Measurements from ENCODE around the gene PDE4D.

Gene PDE4D

GRCh38 chr5:59158637-59159391 lies 734.7 kb downstream of the PDE4D start:
- Histone ChIP-seq H3K9ac (ENCODE audit: low read depth, low read length) (no peak overlapping the region), H3K36me3 (ENCODE audit: insufficient read depth, low read length) (no peaks in the 10 kb centered on the region), H3K4me1 (ENCODE audit: insufficient read depth, low read length) (no peaks in the 10 kb centered on the region), H3K9me3 (ENCODE audit: control insufficient read depth, insufficient read depth, low read length) (no peaks in the 10 kb centered on the region)

- H3K4me1 ChIP-seq (ENCODE audit: insufficient read depth, low read length) = no peaks in the 10 kb centered on the region
- no peaks in the 10 kb centered on the region for H3K9me3 ChIP-seq (ENCODE audit: control insufficient read depth, insufficient read depth, low read length)
- no peak overlapping the region for H3K9ac ChIP-seq (ENCODE audit: low read depth, low read length)
- no peaks in the 10 kb centered on the region for H3K36me3 ChIP-seq (ENCODE audit: insufficient read depth, low read length)
Measured at GRCh38 chr5:59158165-59158564, 735.4 kb downstream of the PDE4D start.

GRCh38 chr5:59157068-59157467 lies 736.5 kb downstream of the PDE4D start:
- H3K36me3 ChIP-seq (ENCODE audit: insufficient read depth, low read length) = no peaks in the 10 kb centered on the region
- H3K9ac ChIP-seq (ENCODE audit: low read depth, low read length) = no peak overlapping the region
- H3K4me1 ChIP-seq (ENCODE audit: insufficient read depth, low read length) = no peaks in the 10 kb centered on the region
- H3K9me3 ChIP-seq (ENCODE audit: control insufficient read depth, insufficient read depth, low read length) = no peaks in the 10 kb centered on the region

GRCh38 chr5:59152701-59153245 lies 740.8 kb downstream of the PDE4D start:
- H3K36me3 ChIP-seq (ENCODE audit: insufficient read depth, low read length) = no peaks in the 10 kb centered on the region
- H3K9ac ChIP-seq (ENCODE audit: low read depth, low read length) = no peak overlapping the region
- H3K4me1 ChIP-seq (ENCODE audit: insufficient read depth, low read length) = peaks cover 9% of the 10 kb centered on the region; the same call in 1 of the 2 replicates
- H3K9me3 ChIP-seq (ENCODE audit: control insufficient read depth, insufficient read depth, low read length) = no peaks in the 10 kb centered on the region

GRCh38 chr5:59151162-59151889 lies 742.2 kb downstream of the PDE4D start:
- Histone ChIP-seq H3K4me1 (ENCODE audit: insufficient read depth, low read length) (peaks cover 9% of the 10 kb centered on the region; the same call in 1 of the 2 replicates), H3K9me3 (ENCODE audit: control insufficient read depth, insufficient read depth, low read length) (0 out of 2 replicates have a peak, but pooled peaks cover 3% of the 10 kb centered on the region), H3K36me3 (ENCODE audit: insufficient read depth, low read length) (no peaks in the 10 kb centered on the region), H3K9ac (ENCODE audit: low read depth, low read length) (no peak overlapping the region)

GRCh38 chr5:59149827-59150226 lies 743.7 kb downstream of the PDE4D start:
- no peak overlapping the region for H3K9ac ChIP-seq (ENCODE audit: low read depth, low read length)
- no peaks in the 10 kb centered on the region for H3K36me3 ChIP-seq (ENCODE audit: insufficient read depth, low read length)
- H3K4me1 ChIP-seq (ENCODE audit: insufficient read depth, low read length) = peaks cover 9% of the 10 kb centered on the region; the same call in 1 of the 2 replicates
- 0 out of 2 replicates have a peak, but pooled peaks cover 3% of the 10 kb centered on the region for H3K9me3 ChIP-seq (ENCODE audit: control insufficient read depth, insufficient read depth, low read length)

- no peak overlapping the region for H3K9ac ChIP-seq (ENCODE audit: low read depth, low read length)
- H3K4me1 ChIP-seq (ENCODE audit: insufficient read depth, low read length) = peaks cover 9% of the 10 kb centered on the region; the same call in 1 of the 2 replicates
Measured at GRCh38 chr5:59149271-59149670, 744.3 kb downstream of the PDE4D start.

GRCh38 chr5:59146729-59147128 lies 746.8 kb downstream of the PDE4D start:
- Histone ChIP-seq H3K9ac (ENCODE audit: low read depth, low read length) (no peak overlapping the region), H3K36me3 (ENCODE audit: insufficient read depth, low read length) (no peaks in the 10 kb centered on the region), H3K9me3 (ENCODE audit: control insufficient read depth, insufficient read depth, low read length) (0 out of 2 replicates have a peak, but pooled peaks cover 3% of the 10 kb centered on the region), H3K4me1 (ENCODE audit: insufficient read depth, low read length) (peaks cover 9% of the 10 kb centered on the region; the same call in 1 of the 2 replicates)

More at GRCh38 chr5:59149271-59149670, 744.3 kb downstream of the PDE4D start:
- H3K9me3 ChIP-seq (ENCODE audit: control insufficient read depth, insufficient read depth, low read length) = 0 out of 2 replicates have a peak, but pooled peaks cover 3% of the 10 kb centered on the region
- no peaks in the 10 kb centered on the region for H3K36me3 ChIP-seq (ENCODE audit: insufficient read depth, low read length)

- Histone ChIP-seq H3K9me3 (ENCODE audit: control insufficient read depth, insufficient read depth, low read length) (0 out of 2 replicates have a peak, but pooled peaks cover 3% of the 10 kb centered on the region), H3K36me3 (ENCODE audit: insufficient read depth, low read length) (no peaks in the 10 kb centered on the region), H3K9ac (ENCODE audit: low read depth, low read length) (no peak overlapping the region), H3K4me1 (ENCODE audit: insufficient read depth, low read length) (no peaks in the 10 kb centered on the region)
Measured at GRCh38 chr5:59143926-59144333, 749.6 kb downstream of the PDE4D start.

GRCh38 chr5:59142927-59143326 lies 750.6 kb downstream of the PDE4D start:
- Histone ChIP-seq H3K9ac (ENCODE audit: low read depth, low read length) (no peak overlapping the region), H3K36me3 (ENCODE audit: insufficient read depth, low read length) (no peaks in the 10 kb centered on the region), H3K9me3 (ENCODE audit: control insufficient read depth, insufficient read depth, low read length) (0 out of 2 replicates have a peak, but pooled peaks cover 3% of the 10 kb centered on the region), H3K4me1 (ENCODE audit: insufficient read depth, low read length) (no peaks in the 10 kb centered on the region)

- H3K9ac ChIP-seq (ENCODE audit: low read depth, low read length) = no peak overlapping the region
- 0 out of 2 replicates have a peak, but pooled peaks cover 3% of the 10 kb centered on the region for H3K9me3 ChIP-seq (ENCODE audit: control insufficient read depth, insufficient read depth, low read length)
- H3K4me1 ChIP-seq (ENCODE audit: insufficient read depth, low read length) = no peaks in the 10 kb centered on the region
- no peaks in the 10 kb centered on the region for H3K36me3 ChIP-seq (ENCODE audit: insufficient read depth, low read length)
Measured at GRCh38 chr5:59142138-59142537, 751.4 kb downstream of the PDE4D start.

GRCh38 chr5:59140133-59140532 lies 753.4 kb downstream of the PDE4D start:
- no peaks in the 10 kb centered on the region for H3K36me3 ChIP-seq (ENCODE audit: insufficient read depth, low read length)
- no peaks in the 10 kb centered on the region for H3K9me3 ChIP-seq (ENCODE audit: control insufficient read depth, insufficient read depth, low read length)
- no peaks in the 10 kb centered on the region for H3K4me1 ChIP-seq (ENCODE audit: insufficient read depth, low read length)
- no peak overlapping the region for H3K9ac ChIP-seq (ENCODE audit: low read depth, low read length)

GRCh38 chr5:59139695-59140094 lies 753.8 kb downstream of the PDE4D start:
- H3K9me3 ChIP-seq (ENCODE audit: control insufficient read depth, insufficient read depth, low read length) = no peaks in the 10 kb centered on the region
- H3K36me3 ChIP-seq (ENCODE audit: insufficient read depth, low read length) = no peaks in the 10 kb centered on the region
- no peaks in the 10 kb centered on the region for H3K4me1 ChIP-seq (ENCODE audit: insufficient read depth, low read length)
- H3K9ac ChIP-seq (ENCODE audit: low read depth, low read length) = no peak overlapping the region

GRCh38 chr5:59138509-59138908 lies 755.0 kb downstream of the PDE4D start:
- H3K9me3 ChIP-seq (ENCODE audit: control insufficient read depth, insufficient read depth, low read length) = no peaks in the 10 kb centered on the region
- H3K9ac ChIP-seq (ENCODE audit: low read depth, low read length) = no peak overlapping the region
- H3K36me3 ChIP-seq (ENCODE audit: insufficient read depth, low read length) = no peaks in the 10 kb centered on the region
- 0 out of 2 replicates have a peak, but pooled peaks cover 3% of the 10 kb centered on the region for H3K4me1 ChIP-seq (ENCODE audit: insufficient read depth, low read length)

Measured in ES-I3 (cell line).